PC-9 (cell line): ENCODE results near the gene PRR15L.

Source experiments
- CTCF ChIP-seq: fragments of 200-600 bp; sonication (generic); conservative IDR thresholded peaks from 2 replicates; pipeline ENCODE4 v1.6.1; 2017; ENCODE audit warnings: mixed run types, antibody characterized with exemption, mild to moderate bottlenecking, moderate library complexity
- EZH2 ChIP-seq: fragments of 200-600 bp; sonication (generic); IDR thresholded peaks from 2 replicates; pipeline ENCODE4 v1.8.0; 2017; ENCODE audit warnings: antibody characterized with exemption, low read depth

DNA sequence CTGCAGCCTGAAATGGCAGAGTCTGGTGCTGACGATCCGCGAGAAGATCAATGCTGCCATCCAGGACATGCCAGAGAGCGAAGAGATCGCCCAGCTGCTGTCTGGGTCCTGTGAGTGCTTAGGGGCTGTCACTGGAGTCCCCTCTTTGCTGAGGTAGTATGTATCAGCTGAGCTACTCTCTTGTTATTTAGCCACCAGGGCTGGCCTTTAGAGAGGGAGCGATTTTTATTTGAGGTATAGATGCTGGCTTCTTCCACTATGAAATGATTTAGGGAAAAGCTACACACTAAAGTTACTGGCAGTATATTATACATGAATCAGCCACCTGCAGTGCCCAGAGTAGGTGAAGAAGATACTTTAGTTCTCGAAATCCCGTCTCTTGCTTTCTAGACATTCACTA, 15.9 kb upstream of the PRR15L start:
- TF ChIP-seq CTCF (no peak), EZH2 (no peak)
